GM20000 (cell line): Measurements from ENCODE around the gene TRAPPC13.
A peak's percentile ranks its signal among the peaks of the same experiment; 100 is the strongest.
"Not testable (repeated sequence)": the region's sequence is repeated elsewhere in the genome, so short reads cannot be mapped to it uniquely, and the experiment has no call there.

Source experiments
- DNase-seq: peaks from one replicate; pipeline ENCODE4 v3.0.0; 2012; ENCODE audit warnings: low spot score
- TF ChIP-seq, protein P1 (sequence below): IDR thresholded peaks from 2 replicates; pipeline ENCODE4 v1.5.1; 2012; ENCODE audit warnings: mild to moderate bottlenecking, control low read depth; ENCODE audit errors: extremely low read depth, missing control alignments

Gene TRAPPC13, protein sequence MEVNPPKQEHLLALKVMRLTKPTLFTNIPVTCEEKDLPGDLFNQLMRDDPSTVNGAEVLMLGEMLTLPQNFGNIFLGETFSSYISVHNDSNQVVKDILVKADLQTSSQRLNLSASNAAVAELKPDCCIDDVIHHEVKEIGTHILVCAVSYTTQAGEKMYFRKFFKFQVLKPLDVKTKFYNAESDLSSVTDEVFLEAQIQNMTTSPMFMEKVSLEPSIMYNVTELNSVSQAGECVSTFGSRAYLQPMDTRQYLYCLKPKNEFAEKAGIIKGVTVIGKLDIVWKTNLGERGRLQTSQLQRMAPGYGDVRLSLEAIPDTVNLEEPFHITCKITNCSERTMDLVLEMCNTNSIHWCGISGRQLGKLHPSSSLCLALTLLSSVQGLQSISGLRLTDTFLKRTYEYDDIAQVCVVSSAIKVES

DNA sequence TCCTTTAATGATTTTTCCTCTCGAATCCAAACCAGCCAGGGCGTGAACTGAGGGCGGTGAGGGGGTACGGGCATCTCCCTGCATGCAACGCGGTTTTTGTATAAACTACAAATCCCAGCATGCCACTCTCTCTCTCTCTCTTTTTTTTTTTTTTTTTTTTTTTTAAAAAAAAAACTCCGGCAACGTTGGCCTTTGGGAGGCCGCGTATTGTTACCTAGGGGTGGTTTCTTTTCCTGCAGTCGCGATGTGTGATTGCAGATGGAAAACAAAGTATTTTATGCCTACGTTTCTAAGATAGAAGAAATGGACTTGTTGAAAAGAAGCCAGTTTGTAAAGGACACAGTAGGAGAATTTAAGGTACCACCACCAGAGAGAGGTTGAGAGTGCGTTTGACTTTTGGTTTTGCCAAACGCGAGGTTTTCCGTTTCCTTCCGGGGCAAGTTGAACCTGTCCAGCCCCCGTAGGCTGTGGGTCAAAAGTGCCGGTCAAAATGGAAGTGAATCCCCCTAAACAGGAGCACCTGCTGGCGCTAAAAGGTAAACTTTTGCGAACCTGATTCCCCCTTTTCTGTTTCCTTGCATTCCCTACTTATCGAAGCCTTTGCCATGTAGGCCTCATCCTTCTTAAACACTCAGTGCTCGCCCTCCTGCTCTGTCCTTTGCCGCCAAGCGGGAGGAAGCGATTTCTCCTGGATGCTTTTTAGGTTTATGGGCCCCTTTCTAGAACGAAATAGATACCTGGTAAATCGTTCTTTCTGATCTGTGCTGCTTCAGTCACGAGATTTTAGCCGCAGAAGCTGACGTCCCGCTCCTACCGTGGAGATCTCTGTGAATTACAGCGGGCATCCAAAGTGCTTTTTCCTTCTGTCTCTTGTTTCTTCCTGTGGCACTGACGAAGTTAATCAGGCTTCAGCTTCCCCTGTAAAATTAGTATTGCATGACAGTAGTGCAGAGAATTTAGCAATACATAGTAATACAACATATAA is at the start of gene TRAPPC13, which contains the start of gene SHLD3:
TRAPPC13 (plus strand) TSS at position 457 of the 985 bp plus-strand sequence; CDS start at position 491, 34 bp downstream.
SHLD3 (plus strand) TSS at position 457 of the 985 bp plus-strand sequence. CDS start 4,561 bp downstream, outside the sequence.
- TF ChIP-seq, protein P1, sequence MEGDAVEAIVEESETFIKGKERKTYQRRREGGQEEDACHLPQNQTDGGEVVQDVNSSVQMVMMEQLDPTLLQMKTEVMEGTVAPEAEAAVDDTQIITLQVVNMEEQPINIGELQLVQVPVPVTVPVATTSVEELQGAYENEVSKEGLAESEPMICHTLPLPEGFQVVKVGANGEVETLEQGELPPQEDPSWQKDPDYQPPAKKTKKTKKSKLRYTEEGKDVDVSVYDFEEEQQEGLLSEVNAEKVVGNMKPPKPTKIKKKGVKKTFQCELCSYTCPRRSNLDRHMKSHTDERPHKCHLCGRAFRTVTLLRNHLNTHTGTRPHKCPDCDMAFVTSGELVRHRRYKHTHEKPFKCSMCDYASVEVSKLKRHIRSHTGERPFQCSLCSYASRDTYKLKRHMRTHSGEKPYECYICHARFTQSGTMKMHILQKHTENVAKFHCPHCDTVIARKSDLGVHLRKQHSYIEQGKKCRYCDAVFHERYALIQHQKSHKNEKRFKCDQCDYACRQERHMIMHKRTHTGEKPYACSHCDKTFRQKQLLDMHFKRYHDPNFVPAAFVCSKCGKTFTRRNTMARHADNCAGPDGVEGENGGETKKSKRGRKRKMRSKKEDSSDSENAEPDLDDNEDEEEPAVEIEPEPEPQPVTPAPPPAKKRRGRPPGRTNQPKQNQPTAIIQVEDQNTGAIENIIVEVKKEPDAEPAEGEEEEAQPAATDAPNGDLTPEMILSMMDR, result no peak
- peak; percentile 63 for DNase-seq

DNA sequence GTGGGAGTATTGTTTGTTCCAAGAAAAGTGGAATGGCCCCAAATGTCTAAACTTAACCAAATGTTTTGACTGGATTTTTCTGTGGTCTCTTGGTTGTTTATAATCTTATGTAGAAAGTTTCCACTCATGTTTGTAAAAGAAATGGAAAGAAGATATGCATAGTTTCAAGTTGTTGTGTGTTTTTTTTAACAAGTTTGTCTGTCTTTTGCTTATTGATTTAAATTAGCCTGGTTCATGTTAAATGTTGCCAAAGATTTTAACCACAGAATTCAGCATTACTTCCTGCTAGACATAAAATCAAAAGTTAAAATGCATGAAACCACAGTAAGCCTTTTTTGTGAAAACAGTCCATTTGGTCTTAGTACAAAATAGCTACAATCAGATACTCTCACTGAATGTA is 47.7 kb upstream of the TRAPPC13 start:
- no peak for DNase-seq
- TF ChIP-seq, protein P1, result no peak

DNA sequence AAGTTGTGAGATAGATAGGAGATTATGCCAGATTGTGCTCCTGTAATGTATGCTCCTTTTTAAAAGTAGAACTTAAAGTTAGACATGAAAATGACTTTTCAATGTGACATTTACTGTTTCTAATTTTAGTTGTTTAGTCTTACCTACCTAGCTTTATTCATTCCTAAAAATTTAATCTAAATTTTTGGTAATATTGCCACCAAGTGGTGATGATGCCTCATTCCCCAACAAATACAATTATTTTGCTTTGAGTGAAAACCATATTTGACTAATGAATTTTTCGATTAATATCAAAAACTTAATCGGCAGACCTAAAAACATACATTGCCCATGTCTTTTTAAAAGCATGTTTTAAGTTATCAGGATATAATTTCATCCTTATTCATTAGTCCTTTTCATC is 36.1 kb upstream of the TRAPPC13 start:
- TF ChIP-seq, protein P1, result no peak
- no peak for DNase-seq

DNA sequence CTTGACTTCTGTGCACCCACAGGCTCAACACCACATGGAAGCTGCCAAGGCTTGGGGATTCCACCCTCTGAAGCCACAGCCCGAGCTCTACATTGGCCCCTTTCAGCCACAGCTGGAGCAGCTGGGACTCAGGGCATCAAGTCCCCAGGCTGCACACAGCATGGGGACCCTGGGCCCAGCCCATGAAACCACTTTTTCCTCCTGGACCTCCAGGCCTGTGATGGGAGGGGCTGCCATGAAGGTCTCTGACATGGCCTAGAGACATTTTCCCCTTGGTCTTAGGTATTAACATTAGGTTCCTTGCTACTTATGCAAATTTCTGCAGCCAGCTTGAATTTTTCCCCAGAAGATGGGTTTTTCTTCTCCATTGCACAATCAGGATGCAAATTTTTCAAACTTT is 23.1 kb upstream of the TRAPPC13 start:
- not testable (repeated sequence) for DNase-seq

DNA sequence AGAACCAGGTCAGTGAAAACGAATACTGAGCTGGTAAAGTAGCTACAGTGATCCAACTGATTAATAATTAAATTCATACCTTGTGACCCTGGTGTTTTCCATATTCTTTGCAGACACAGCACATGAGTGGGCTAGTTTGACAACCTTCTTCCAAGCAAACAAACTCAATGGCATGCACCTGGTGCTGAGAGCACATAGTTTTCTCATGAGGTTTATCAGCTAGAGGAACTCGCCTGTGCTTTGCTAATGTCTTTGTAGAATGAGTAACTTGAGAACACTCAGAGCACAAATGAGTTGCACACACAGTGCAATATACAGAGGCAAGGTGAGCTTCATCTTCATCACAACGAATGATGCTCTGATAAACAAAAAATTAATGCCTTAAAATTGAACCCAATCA is 13.3 kb upstream of the TRAPPC13 start:
- TF ChIP-seq, protein P1, result no peak
- no peak for DNase-seq

DNA sequence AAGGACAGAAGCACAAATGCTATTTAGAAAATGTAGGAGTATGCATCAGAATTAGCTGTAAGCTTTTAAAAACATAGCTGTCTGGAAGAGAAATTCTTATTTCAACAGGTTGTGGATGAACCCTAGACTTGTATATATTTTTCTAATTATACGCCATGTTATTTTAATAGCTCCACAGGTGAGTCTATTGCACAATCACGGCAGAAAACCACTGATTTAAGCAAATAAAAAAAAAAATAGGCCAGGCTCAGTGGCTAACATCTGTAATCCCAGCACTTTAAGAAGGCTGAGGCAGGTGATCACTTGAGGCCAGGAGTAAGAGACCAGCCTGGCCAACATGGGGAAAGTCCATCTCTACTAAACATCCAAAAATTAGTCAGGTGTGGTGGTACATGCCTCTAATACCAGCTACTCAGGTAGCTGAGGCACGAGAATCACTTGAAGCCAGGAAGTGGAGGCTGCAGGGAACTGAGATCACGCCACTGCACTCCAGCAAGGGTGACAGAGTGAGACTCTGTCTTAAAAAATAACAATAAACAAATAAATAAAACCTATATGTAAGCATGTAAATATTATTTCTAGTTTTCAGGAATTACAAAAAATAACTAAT is 12.4 kb upstream of the TRAPPC13 start:
- DNase-seq, result no peak
- TF ChIP-seq, protein P1, result no peak

DNA sequence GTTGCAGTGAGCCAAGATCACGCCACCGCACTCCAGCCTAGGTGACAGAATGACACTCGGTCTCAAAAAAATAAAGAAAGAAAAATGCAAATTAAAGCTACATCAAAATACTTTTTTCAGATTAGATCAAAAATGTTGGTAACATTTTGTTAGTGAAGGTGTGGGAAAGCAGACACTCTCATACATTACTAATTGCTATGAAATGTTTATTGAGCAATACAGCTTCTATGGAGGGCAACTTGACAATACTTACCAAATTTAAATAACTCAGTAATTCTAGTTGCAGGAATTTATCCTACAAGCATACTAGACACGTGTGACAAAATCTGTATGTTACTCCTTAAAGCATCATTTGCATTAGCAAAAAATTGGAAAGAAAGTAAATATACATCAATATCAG is 4.8 kb upstream of the TRAPPC13 start:
- TF ChIP-seq, protein P1, result no peak

DNA sequence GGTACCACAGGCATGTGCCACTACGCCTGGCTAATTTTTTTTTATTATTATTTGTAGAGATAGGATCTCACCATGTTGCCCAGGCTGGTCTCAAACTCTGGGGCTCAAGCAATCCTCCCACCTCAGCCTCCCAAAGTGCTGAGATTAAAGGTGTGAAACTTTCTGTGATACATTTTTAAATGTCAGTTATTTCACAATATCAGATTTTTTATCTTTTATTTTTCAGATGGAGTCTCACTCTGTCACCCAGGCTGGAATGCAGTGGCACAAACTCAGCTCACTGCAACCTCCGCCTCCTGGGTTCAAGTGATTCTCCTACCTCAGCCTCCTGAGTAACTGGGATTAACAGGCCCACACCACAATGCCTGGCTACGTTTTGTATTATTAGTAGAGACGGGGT is 2.9 kb upstream of the TRAPPC13 start:
- DNase-seq, result not testable (repeated sequence)

More for the DNA sequence above, 4.8 kb upstream of the TRAPPC13 start:
- no peak for DNase-seq
